ENCODE data around the gene XIAP.
"Not testable (repeated sequence)": the region's sequence is repeated elsewhere in the genome, so short reads cannot be mapped to it uniquely, and the experiment has no call there.

The XIAP gene

DNA sequence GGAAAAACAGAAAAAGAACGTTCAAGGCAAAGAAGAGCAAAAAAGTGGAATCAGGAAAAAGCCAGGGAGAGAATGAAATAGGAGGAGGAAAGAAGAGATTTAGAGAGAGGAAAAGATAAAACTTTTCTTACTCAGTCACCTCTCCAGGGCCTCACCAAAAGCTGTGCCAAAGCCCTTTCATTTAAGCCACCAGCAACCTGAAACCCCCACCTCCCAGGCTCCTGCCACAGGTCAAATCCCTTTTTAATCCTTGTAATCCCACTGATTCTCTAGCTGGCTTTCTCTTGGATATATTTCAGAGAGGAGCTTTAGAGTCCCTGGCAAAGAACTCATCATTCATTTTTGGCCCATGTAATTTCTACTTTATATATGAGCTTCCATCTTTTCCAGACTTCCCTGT, 25.7 kb upstream of the XIAP start:
- H3K27me3 ChIP-seq (ENCODE audit: insufficient read depth, poor library complexity, severe bottlenecking): no peaks in the 10 kb centered on the region
- H3K4me3 ChIP-seq (replicated peaks; ENCODE audit: insufficient read depth, low read length): no peak overlapping the region
- no peak for DNase-seq (ENCODE audit: low read depth in 1 of 2, low spot score in 1 of 2)
- H3K27ac ChIP-seq (replicated peaks): no peak overlapping the region
- TF ChIP-seq GABPA (IDR thresholded peaks at IDR 0.05; ENCODE audit: low read depth) (no peak), POLR2AphosphoS5 (IDR thresholded peaks at IDR 0.05; ENCODE audit: low read depth) (no peak), REST (IDR thresholded peaks at IDR 0.05; ENCODE audit: insufficient replicate concordance, low read depth) (no peak)
- TF ChIP-seq, protein P1, sequence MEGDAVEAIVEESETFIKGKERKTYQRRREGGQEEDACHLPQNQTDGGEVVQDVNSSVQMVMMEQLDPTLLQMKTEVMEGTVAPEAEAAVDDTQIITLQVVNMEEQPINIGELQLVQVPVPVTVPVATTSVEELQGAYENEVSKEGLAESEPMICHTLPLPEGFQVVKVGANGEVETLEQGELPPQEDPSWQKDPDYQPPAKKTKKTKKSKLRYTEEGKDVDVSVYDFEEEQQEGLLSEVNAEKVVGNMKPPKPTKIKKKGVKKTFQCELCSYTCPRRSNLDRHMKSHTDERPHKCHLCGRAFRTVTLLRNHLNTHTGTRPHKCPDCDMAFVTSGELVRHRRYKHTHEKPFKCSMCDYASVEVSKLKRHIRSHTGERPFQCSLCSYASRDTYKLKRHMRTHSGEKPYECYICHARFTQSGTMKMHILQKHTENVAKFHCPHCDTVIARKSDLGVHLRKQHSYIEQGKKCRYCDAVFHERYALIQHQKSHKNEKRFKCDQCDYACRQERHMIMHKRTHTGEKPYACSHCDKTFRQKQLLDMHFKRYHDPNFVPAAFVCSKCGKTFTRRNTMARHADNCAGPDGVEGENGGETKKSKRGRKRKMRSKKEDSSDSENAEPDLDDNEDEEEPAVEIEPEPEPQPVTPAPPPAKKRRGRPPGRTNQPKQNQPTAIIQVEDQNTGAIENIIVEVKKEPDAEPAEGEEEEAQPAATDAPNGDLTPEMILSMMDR (IDR thresholded peaks at IDR 0.05; ENCODE audit: insufficient read depth, low read length): no peak

- DNase-seq (ENCODE audit: low read depth in 1 of 2, low spot score in 1 of 2): no peak
These were observed 24.0 kb upstream of the XIAP start for GRCh38 chrX:123835661-123836371.

GRCh38 chrX:123845129-123845528, 14.7 kb upstream of the XIAP start:
- not testable (repeated sequence) for H3K27ac ChIP-seq (replicated peaks); H3K4me3 ChIP-seq (replicated peaks; ENCODE audit: insufficient read depth, low read length); DNase-seq (ENCODE audit: low read depth in 1 of 2, low spot score in 1 of 2); H3K27me3 ChIP-seq (ENCODE audit: insufficient read depth, poor library complexity, severe bottlenecking)

More at GRCh38 chrX:123835661-123836371, 24.0 kb upstream of the XIAP start:
- Histone ChIP-seq H3K4me3 (replicated peaks; ENCODE audit: insufficient read depth, low read length) (no peak overlapping the region), H3K27ac (replicated peaks) (no peak overlapping the region), H3K27me3 (ENCODE audit: insufficient read depth, poor library complexity, severe bottlenecking) (no peaks in the 10 kb centered on the region)
- TF ChIP-seq GABPA (IDR thresholded peaks at IDR 0.05; ENCODE audit: low read depth): no peak
- TF ChIP-seq REST (IDR thresholded peaks at IDR 0.05; ENCODE audit: insufficient replicate concordance, low read depth): no peak
- no peak for TF ChIP-seq SPI1 (IDR thresholded peaks at IDR 0.05; ENCODE audit: borderline replicate concordance, low read depth)
- TF ChIP-seq, protein P1 (IDR thresholded peaks at IDR 0.05; ENCODE audit: insufficient read depth, low read length): no peak
- no peak for TF ChIP-seq POLR2AphosphoS5 (IDR thresholded peaks at IDR 0.05; ENCODE audit: low read depth)

- TF ChIP-seq REST (IDR thresholded peaks at IDR 0.05; ENCODE audit: insufficient replicate concordance, low read depth) (no peak), SPI1 (IDR thresholded peaks at IDR 0.05; ENCODE audit: borderline replicate concordance, low read depth) (no peak), GABPA (IDR thresholded peaks at IDR 0.05; ENCODE audit: low read depth) (no peak), POLR2AphosphoS5 (IDR thresholded peaks at IDR 0.05; ENCODE audit: low read depth) (no peak)
- TF ChIP-seq, protein P1 (IDR thresholded peaks at IDR 0.05; ENCODE audit: insufficient read depth, low read length): no peak
- no peak overlapping the region for H3K27ac ChIP-seq (replicated peaks)
- H3K4me3 ChIP-seq (replicated peaks; ENCODE audit: insufficient read depth, low read length): no peak overlapping the region
- H3K27me3 ChIP-seq (ENCODE audit: insufficient read depth, poor library complexity, severe bottlenecking): no peaks in the 10 kb centered on the region
- DNase-seq (ENCODE audit: low read depth in 1 of 2, low spot score in 1 of 2): no peak
These were observed 13.2 kb upstream of the XIAP start for GRCh38 chrX:123846577-123847038.
